GM23338 (cell line): ENCODE measurements around the gene PSD. TPM values are rescaled to one million over a fixed set of nuclear protein-coding genes. Genes with fewer than 3 reads are reported as not detected.

Source experiments
- ATAC-seq: fragments of 200-7000 bp; cut with Tn5 transposase; 3 replicates; pipeline ENCODE4 v1.9.1; 2020
- DNase-seq: peaks from one replicate; pipeline ENCODE4 v3.0.0-alpha.2; 2015; ENCODE audit warnings: low spot score
- H2AFZ ChIP-seq: fragments of 200-600 bp; sonication (generic); 2 replicates; pipeline ENCODE4 v1.8.0; 2016; ENCODE audit warnings: antibody characterized with exemption, mild to moderate bottlenecking, moderate library complexity
- H3F3A ChIP-seq: fragments of 200-600 bp; sonication (generic); replicated peaks from 2 replicates; pipeline ENCODE4 v1.8.0; 2017; ENCODE audit warnings: antibody characterized with exemption, mixed run types, low read depth
- H3K27ac ChIP-seq: fragments of 200-600 bp; sonication (generic); 2 replicates; pipeline ENCODE4 v1.6.1; 2016; ENCODE audit warnings: low read depth
- H3K27me3 ChIP-seq: fragments of 200-600 bp; sonication (generic); 2 replicates; pipeline ENCODE4 v1.8.0; 2016; ENCODE audit warnings: mild to moderate bottlenecking, mixed run types, moderate library complexity; ENCODE audit not compliant: insufficient read depth
- H3K36me3 ChIP-seq: fragments of 200-600 bp; sonication (generic); 2 replicates; pipeline ENCODE4 v1.8.0; 2016; ENCODE audit warnings: mild to moderate bottlenecking; ENCODE audit not compliant: insufficient read depth
- H3K4me1 ChIP-seq: fragments of 200-600 bp; sonication (generic); 2 replicates; pipeline ENCODE4 v1.8.0; 2016; ENCODE audit warnings: mild to moderate bottlenecking, moderate library complexity; ENCODE audit not compliant: insufficient read depth
- H3K4me2 ChIP-seq: fragments of 200-600 bp; sonication (generic); 2 replicates; pipeline ENCODE4 v1.7.1; 2017; ENCODE audit warnings: mixed run types
- H3K4me3 ChIP-seq: fragments of 200-600 bp; sonication (generic); 2 replicates; pipeline ENCODE4 v1.6.1; 2016; ENCODE audit warnings: mixed run types
- H3K79me2 ChIP-seq: fragments of 200-600 bp; sonication (generic); replicated peaks from 2 replicates; pipeline ENCODE4 v1.8.0; 2017; ENCODE audit warnings: mild to moderate bottlenecking; ENCODE audit not compliant: insufficient read depth
- H3K9me2 ChIP-seq: fragments of 200-600 bp; sonication (generic); 2 replicates; pipeline ENCODE4 v1.8.0; 2017; ENCODE audit not compliant: insufficient read depth
- H4K20me1 ChIP-seq: fragments of 200-600 bp; sonication (generic); replicated peaks from 2 replicates; pipeline ENCODE4 v1.8.0; 2017; ENCODE audit warnings: mild to moderate bottlenecking; ENCODE audit not compliant: insufficient read depth
- H3K27ac Mint-ChIP-seq: 2 replicates; pipeline ENCODE4 v1.8.0; 2020; ENCODE audit warnings: inconsistent platforms, mild to moderate bottlenecking, moderate library complexity, mixed read lengths
- H3K27me3 Mint-ChIP-seq: 3 replicates; pipeline ENCODE4 v1.8.0; 2022; ENCODE audit warnings: low read depth, mild to moderate bottlenecking, moderate library complexity, mixed read lengths, inconsistent platforms; ENCODE audit not compliant: insufficient read depth, poor library complexity
- H3K36me3 Mint-ChIP-seq: 3 replicates; pipeline ENCODE4 v1.8.0; 2021; ENCODE audit warnings: low read depth, mild to moderate bottlenecking, inconsistent platforms, moderate library complexity, mixed read lengths
- H3K4me1 Mint-ChIP-seq: 3 replicates; pipeline ENCODE4 v1.8.0; 2020; ENCODE audit warnings: mild to moderate bottlenecking, inconsistent platforms, mixed read lengths
- H3K4me3 Mint-ChIP-seq: 3 replicates; pipeline ENCODE4 v1.8.0; 2021; ENCODE audit warnings: moderate library complexity, mild to moderate bottlenecking, inconsistent platforms, mixed read lengths
- H3K9me3 Mint-ChIP-seq: 3 replicates; pipeline ENCODE4 v1.8.0; 2020; ENCODE audit warnings: moderate library complexity, mild to moderate bottlenecking, inconsistent platforms, mixed read lengths
- CREB1 ChIP-seq: fragments of 250-450 bp; sonication (Bioruptor Pico); IDR thresholded peaks from 2 replicates; pipeline ENCODE4 v1.5.0; 2020; ENCODE audit warnings: low read depth, mild to moderate bottlenecking, moderate library complexity
- EZH2 ChIP-seq: fragments of 200-600 bp; sonication (generic); IDR thresholded peaks from one replicate; pipeline ENCODE4 v1.8.0; 2017; ENCODE audit warnings: antibody characterized with exemption, mild to moderate bottlenecking, low read depth; ENCODE audit not compliant: unreplicated experiment
- EZH2phosphoT487 ChIP-seq: fragments of 200-600 bp; sonication (generic); IDR thresholded peaks from one replicate; pipeline ENCODE4 v1.8.1; 2018; ENCODE audit warnings: antibody characterized with exemption; ENCODE audit not compliant: unreplicated experiment
- JUNB ChIP-seq: IDR thresholded peaks from one replicate; pipeline ENCODE4 v1.6.1; 2016; ENCODE audit warnings: antibody characterized with exemption; ENCODE audit not compliant: unreplicated experiment
- NANOG ChIP-seq: IDR thresholded peaks from 2 replicates; pipeline ENCODE4 v1.6.1; 2016; ENCODE audit warnings: antibody characterized with exemption, borderline replicate concordance
- POLR2AphosphoS5 ChIP-seq: IDR thresholded peaks from 2 replicates; pipeline ENCODE4 v1.6.1; 2016; ENCODE audit warnings: antibody characterized with exemption, low read depth
- STAT1 ChIP-seq: IDR thresholded peaks from one replicate; pipeline ENCODE4 v1.6.1; 2016; ENCODE audit warnings: antibody characterized with exemption; ENCODE audit not compliant: unreplicated experiment
- ZNF114 ChIP-seq: fragments of 250-450 bp; sonication (Bioruptor Pico); IDR thresholded peaks from 2 replicates; pipeline ENCODE4 v1.5.0; 2020; ENCODE audit warnings: mild to moderate bottlenecking, moderate library complexity
- ZNF331 ChIP-seq: fragments of 250-450 bp; sonication (Bioruptor Pico); IDR thresholded peaks from 2 replicates; pipeline ENCODE4 v1.5.0; 2020; ENCODE audit warnings: low read depth, mild to moderate bottlenecking, moderate library complexity
- polyA plus RNA-seq: library from polyadenylated mRNA; unstranded; fragments of >200 nt; fragmentation: Nextera tagmentation; extraction: Ambion mirVana; gene quantifications from 2 replicates; pipeline ENCODE4 v1.2.1, GENCODE V29; 2016
- total RNA-seq: library from RNA; depleted of rRNA; stranded (reverse); fragments of >200 nt; shearing (Covaris generic); gene quantifications from 2 replicates; pipeline ENCODE4 v1.2.3, GENCODE V29; 2014
- TF ChIP-seq, protein P1 (sequence below): IDR thresholded peaks from 2 replicates; pipeline ENCODE4 v1.6.1; 2016; ENCODE audit warnings: antibody characterized with exemption
- TF ChIP-seq, protein P2 (sequence below), 2 experiments: fragments of 200-600 bp in 1 of 2; sonication (generic) in 1 of 2; conservative IDR thresholded peaks; 2 replicates each; pipeline versions ENCODE4 v1.5.1 to v1.6.1; 2016 to 2017; ENCODE audit warnings: antibody characterized with exemption in 2 of 2, low read depth in 2 of 2, mild to moderate bottlenecking in 2 of 2, moderate library complexity in 1 of 2
- TF ChIP-seq, protein P3 (sequence below): fragments of 250-450 bp; sonication (Bioruptor Pico); IDR thresholded peaks from 2 replicates; pipeline ENCODE4 v1.5.0; 2020; ENCODE audit warnings: mild to moderate bottlenecking, moderate library complexity
- TF ChIP-seq, protein P4 (sequence below): IDR thresholded peaks from one replicate; pipeline ENCODE4 v1.6.1; 2018; ENCODE audit warnings: antibody characterized with exemption; ENCODE audit not compliant: unreplicated experiment

Gene PSD
- total and polyA plus RNA-seq, 2 experiments from 2014 or later = 1.9 to 6.8 TPM

DNA sequence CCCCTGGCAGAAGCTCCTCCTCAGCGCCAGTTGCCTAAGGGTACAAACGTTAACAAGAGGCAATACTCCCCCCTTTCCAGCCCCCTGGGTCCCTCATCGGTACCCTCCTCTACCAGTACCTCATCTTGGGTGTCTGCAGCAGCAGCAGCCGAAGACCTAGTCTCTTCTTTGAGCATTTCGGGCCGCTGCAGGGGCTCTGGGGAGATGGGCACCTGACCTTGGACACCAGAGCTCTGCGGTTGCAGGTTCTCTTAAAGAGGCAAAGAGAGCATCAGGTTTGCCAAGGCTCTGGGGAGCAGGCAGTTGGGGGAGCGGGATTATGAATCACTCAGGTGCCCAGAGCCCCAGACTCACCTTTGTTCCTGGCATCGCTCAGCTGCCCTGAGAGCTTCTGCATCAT, 5.6 kb upstream of the PSD start:
- H3K27ac ChIP-seq = no peak overlapping the region
- H3K27ac Mint-ChIP-seq = no peak overlapping the region
- H3K27me3 Mint-ChIP-seq = peaks cover 29% of the 10 kb centered on the region

More for the DNA sequence above, 5.6 kb upstream of the PSD start:
- Mint-ChIP-seq H3K36me3 (peaks cover 16% of the 10 kb centered on the region), H3K4me1 (peaks cover 5% of the 10 kb centered on the region), H3K9me3 (no peaks in the 10 kb centered on the region; the same call in 2 of the 3 replicates), H3K4me3 (no peak overlapping the region)
- Histone ChIP-seq H3K4me1 (peaks cover 9% of the 10 kb centered on the region), H3F3A (peaks cover 21% of the 10 kb centered on the region), H3K36me3 (no peaks in the 10 kb centered on the region; the same call in 1 of the 2 replicates), H2AFZ (no peak overlapping the region), H3K79me2 (no peaks in the 10 kb centered on the region), H3K9me2 (no peaks in the 10 kb centered on the region), H3K27me3 (0 out of 2 replicates have a peak, but pooled peaks cover 6% of the 10 kb centered on the region), H3K4me3 (no peak overlapping the region), H3K4me2 (no peak overlapping the region), H4K20me1 (no peaks in the 10 kb centered on the region; the same call in none of the 2 replicates)
- ATAC-seq (no peak), DNase-seq (no peak)
- TF ChIP-seq, protein P1, sequence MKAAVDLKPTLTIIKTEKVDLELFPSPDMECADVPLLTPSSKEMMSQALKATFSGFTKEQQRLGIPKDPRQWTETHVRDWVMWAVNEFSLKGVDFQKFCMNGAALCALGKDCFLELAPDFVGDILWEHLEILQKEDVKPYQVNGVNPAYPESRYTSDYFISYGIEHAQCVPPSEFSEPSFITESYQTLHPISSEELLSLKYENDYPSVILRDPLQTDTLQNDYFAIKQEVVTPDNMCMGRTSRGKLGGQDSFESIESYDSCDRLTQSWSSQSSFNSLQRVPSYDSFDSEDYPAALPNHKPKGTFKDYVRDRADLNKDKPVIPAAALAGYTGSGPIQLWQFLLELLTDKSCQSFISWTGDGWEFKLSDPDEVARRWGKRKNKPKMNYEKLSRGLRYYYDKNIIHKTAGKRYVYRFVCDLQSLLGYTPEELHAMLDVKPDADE = no peak
- TF ChIP-seq, protein P2, sequence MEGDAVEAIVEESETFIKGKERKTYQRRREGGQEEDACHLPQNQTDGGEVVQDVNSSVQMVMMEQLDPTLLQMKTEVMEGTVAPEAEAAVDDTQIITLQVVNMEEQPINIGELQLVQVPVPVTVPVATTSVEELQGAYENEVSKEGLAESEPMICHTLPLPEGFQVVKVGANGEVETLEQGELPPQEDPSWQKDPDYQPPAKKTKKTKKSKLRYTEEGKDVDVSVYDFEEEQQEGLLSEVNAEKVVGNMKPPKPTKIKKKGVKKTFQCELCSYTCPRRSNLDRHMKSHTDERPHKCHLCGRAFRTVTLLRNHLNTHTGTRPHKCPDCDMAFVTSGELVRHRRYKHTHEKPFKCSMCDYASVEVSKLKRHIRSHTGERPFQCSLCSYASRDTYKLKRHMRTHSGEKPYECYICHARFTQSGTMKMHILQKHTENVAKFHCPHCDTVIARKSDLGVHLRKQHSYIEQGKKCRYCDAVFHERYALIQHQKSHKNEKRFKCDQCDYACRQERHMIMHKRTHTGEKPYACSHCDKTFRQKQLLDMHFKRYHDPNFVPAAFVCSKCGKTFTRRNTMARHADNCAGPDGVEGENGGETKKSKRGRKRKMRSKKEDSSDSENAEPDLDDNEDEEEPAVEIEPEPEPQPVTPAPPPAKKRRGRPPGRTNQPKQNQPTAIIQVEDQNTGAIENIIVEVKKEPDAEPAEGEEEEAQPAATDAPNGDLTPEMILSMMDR (conservative IDR thresholded peaks at IDR 0.05; ENCODE audit: low read depth in 2 of 2) = no peak
- TF ChIP-seq CREB1 (CRISPR knock-in tag) (no peak), STAT1 (no peak), JUNB (no peak), POLR2AphosphoS5 (no peak), NANOG (no peak), ZNF331 (no peak), EZH2phosphoT487 (no peak), EZH2 (no peak), ZNF114 (CRISPR knock-in tag) (no peak)
- TF ChIP-seq, protein P3, sequence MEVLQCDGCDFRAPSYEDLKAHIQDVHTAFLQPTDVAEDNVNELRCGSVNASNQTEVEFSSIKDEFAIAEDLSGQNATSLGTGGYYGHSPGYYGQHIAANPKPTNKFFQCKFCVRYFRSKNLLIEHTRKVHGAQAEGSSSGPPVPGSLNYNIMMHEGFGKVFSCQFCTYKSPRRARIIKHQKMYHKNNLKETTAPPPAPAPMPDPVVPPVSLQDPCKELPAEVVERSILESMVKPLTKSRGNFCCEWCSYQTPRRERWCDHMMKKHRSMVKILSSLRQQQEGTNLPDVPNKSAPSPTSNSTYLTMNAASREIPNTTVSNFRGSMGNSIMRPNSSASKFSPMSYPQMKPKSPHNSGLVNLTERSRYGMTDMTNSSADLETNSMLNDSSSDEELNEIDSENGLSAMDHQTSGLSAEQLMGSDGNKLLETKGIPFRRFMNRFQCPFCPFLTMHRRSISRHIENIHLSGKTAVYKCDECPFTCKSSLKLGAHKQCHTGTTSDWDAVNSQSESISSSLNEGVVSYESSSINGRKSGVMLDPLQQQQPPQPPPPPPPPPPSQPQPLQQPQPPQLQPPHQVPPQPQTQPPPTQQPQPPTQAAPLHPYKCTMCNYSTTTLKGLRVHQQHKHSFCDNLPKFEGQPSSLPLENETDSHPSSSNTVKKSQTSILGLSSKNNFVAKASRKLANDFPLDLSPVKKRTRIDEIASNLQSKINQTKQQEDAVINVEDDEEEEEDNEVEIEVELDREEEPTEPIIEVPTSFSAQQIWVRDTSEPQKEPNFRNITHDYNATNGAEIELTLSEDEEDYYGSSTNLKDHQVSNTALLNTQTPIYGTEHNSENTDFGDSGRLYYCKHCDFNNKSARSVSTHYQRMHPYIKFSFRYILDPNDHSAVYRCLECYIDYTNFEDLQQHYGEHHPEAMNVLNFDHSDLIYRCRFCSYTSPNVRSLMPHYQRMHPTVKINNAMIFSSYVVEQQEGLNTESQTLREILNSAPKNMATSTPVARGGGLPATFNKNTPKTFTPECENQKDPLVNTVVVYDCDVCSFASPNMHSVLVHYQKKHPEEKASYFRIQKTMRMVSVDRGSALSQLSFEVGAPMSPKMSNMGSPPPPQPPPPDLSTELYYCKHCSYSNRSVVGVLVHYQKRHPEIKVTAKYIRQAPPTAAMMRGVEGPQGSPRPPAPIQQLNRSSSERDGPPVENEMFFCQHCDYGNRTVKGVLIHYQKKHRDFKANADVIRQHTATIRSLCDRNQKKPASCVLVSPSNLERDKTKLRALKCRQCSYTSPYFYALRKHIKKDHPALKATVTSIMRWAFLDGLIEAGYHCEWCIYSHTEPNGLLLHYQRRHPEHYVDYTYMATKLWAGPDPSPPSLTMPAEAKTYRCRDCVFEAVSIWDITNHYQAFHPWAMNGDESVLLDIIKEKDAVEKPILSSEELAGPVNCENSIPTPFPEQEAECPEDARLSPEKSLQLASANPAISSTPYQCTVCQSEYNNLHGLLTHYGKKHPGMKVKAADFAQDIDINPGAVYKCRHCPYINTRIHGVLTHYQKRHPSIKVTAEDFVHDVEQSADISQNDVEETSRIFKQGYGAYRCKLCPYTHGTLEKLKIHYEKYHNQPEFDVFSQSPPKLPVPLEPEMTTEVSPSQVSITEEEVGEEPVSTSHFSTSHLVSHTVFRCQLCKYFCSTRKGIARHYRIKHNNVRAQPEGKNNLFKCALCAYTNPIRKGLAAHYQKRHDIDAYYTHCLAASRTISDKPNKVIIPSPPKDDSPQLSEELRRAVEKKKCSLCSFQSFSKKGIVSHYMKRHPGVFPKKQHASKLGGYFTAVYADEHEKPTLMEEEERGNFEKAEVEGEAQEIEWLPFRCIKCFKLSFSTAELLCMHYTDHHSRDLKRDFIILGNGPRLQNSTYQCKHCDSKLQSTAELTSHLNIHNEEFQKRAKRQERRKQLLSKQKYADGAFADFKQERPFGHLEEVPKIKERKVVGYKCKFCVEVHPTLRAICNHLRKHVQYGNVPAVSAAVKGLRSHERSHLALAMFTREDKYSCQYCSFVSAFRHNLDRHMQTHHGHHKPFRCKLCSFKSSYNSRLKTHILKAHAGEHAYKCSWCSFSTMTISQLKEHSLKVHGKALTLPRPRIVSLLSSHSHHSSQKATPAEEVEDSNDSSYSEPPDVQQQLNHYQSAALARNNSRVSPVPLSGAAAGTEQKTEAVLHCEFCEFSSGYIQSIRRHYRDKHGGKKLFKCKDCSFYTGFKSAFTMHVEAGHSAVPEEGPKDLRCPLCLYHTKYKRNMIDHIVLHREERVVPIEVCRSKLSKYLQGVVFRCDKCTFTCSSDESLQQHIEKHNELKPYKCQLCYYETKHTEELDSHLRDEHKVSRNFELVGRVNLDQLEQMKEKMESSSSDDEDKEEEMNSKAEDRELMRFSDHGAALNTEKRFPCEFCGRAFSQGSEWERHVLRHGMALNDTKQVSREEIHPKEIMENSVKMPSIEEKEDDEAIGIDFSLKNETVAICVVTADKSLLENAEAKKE (CRISPR knock-in tag) = no peak
- TF ChIP-seq, protein P4, sequence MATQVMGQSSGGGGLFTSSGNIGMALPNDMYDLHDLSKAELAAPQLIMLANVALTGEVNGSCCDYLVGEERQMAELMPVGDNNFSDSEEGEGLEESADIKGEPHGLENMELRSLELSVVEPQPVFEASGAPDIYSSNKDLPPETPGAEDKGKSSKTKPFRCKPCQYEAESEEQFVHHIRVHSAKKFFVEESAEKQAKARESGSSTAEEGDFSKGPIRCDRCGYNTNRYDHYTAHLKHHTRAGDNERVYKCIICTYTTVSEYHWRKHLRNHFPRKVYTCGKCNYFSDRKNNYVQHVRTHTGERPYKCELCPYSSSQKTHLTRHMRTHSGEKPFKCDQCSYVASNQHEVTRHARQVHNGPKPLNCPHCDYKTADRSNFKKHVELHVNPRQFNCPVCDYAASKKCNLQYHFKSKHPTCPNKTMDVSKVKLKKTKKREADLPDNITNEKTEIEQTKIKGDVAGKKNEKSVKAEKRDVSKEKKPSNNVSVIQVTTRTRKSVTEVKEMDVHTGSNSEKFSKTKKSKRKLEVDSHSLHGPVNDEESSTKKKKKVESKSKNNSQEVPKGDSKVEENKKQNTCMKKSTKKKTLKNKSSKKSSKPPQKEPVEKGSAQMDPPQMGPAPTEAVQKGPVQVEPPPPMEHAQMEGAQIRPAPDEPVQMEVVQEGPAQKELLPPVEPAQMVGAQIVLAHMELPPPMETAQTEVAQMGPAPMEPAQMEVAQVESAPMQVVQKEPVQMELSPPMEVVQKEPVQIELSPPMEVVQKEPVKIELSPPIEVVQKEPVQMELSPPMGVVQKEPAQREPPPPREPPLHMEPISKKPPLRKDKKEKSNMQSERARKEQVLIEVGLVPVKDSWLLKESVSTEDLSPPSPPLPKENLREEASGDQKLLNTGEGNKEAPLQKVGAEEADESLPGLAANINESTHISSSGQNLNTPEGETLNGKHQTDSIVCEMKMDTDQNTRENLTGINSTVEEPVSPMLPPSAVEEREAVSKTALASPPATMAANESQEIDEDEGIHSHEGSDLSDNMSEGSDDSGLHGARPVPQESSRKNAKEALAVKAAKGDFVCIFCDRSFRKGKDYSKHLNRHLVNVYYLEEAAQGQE = no peak
